NCI-H1930 (cell line): ENCODE measurements around the gene PCDH19.
A peak's percentile ranks its signal among the peaks of the same experiment; 100 is the strongest.

Experiments used
- DNase-seq, 2 experiments: peaks; one replicate each; lab custom pipeline; 2025; lab: John Stamatoyannopoulos, UW

Gene PCDH19

DNA sequence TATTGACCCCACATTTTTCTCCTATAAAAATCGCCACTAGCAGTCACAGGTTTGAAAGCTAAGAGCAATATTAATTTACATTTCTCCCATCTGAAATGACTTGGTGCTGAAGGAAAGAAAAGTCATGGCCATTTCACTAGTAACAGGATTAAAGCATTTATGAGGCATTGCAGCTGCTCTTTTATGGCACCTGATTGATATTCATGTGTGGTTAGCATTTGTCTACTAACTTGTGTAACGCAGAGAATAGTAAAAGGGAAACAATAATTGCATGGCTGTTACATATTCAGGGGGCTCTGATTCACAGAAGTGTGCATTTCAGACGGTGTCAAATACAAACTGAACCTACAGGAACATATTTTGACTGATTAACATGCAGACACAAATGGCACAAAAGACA, 5.2 kb downstream of the PCDH19 start:
- DNase-seq = no peak

DNA sequence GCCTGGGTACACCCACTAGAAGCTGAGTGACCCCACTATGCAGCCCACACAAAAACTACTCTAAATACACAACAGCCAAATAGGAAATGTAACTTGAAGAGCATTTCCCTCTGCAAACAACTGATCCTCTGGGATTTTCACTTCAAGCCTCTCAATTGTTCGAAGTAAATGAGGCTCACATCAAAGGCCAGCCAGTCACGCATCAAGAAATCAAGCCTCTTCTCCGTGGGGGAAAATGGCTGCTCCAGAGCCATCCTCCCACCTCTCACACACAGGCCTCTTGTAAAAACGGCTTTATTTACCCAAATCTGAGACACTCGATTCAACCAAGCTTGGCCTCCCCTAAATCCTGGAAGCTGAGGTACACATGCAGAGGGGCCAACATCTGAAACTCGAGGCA, 14.3 kb downstream of the PCDH19 start:
- no peak for DNase-seq

- DNase-seq = no peak
These were observed 28.5 kb downstream of the PCDH19 start for GRCh38 chrX:100381619-100382018.

DNA sequence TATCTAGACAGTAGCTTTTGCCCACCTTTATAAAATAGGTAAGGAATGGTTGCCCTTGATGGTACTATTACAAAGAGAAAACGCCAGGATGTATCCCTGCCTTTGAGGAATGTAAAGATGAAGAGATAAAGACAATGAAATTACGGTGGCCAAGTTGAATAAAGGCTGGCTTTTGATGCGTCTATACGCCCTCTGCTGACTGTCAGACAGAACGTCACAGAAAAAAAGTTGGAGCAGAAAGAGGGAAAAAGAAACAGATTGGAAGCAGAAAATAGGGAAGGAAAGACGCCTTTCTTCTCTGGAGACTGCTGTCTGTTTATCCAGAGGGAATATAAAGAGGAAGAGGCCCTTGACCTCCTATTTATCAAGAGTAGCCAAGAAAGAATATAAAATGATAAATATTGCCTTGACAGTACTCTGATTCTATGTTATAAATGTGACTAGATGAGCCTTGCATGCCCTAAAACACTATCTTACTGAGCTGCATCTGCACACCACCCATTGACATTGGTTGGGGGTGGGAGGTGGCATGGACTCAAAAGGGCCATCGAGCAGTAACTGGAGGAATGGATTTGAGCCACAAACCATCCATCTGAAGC, 30.6 kb downstream of the PCDH19 start:
- peak; percentile 5 to 34 for DNase-seq

- no peak for DNase-seq
These were observed 32.2 kb downstream of the PCDH19 start for GRCh38 chrX:100377826-100378225.

- no peak for DNase-seq
These were observed 33.5 kb downstream of the PCDH19 start for GRCh38 chrX:100376576-100376975.

DNA sequence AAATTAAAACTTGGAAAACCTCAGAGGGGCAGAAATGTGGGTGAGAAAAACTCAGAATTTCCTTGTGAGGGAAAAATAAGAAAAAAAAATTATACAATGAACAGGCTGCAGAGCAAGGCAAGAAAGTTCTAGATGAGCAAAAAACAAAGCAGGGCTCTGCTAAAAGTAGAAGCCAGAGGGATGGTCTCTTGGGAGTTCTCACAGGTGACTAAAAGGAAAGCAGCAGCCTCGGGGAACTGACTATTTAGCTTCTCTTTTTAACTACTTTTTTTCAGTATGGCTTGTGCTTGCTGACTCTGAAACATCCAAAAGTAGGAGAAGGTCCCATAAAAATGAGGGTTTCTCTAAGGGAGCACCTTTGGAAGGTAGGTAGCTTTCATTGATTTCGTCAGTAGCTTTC, 36.4 kb downstream of the PCDH19 start:
- DNase-seq = no peak

DNA sequence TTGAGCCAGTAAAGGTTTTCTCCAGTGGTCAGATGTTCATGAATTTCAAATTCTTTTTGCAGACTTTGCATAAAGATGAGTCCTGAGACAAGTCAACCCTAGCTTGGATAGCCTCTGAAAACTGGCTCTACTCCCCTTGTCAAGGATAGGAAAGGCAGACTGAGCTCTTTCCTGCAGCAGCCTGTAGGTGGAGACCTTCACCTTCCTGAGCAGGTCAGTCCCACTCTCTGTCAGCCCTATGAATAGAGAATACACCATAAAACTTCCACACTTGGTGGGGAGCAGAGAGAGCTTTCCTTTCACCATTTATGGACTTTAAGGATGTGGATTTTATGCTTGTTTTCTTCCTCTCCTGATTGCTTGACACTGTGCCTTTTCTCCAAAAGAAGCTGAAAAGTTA, 41.9 kb downstream of the PCDH19 start:
- DNase-seq = no peak

- DNase-seq = no peak
These were observed 46.2 kb downstream of the PCDH19 start for GRCh38 chrX:100363896-100364295.

DNA sequence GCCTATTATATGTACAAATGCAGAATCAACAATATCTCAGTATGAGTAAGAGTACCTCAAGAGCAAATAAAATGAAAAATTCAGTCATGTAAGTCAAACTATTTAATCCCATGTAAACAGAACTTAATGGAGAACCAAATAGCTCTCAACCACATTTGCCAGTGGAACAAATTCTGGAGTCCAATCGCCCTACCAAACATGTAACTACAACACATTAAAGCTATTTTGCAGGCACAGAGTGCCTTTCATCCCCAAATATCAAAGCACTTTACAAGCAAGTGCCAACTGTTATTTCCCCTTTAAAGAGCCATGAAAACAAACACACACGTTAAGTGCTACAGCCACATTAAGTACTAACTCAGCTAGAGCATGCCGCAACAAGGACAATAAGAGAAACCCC, 51.3 kb downstream of the PCDH19 start:
- no peak for DNase-seq

GRCh38 chrX:100356351-100356896, 53.6 kb downstream of the PCDH19 start:
- DNase-seq = no peak

GRCh38 chrX:100355680-100356079, 54.4 kb downstream of the PCDH19 start:
- DNase-seq = no peak

DNA sequence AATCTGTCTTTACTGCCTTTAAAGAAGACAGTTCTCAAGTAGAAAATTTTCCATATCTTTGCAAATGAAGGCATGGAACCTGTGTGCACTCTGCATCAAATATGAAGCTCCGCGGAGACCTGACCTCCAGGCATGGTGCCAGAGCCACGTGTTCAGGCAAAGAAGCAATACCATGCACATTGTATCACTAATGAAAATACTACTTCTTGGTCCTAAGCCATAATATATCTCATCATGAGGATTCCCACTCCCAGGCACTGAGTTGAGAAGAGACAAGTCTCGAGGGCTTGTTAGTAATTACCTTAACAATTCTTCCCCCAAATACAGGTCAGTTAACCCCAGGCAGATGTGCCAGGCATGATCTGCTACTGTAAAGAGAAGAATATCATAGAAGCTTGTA, 56.7 kb downstream of the PCDH19 start:
- DNase-seq = no peak

- no peak for DNase-seq
These were observed 59.2 kb downstream of the PCDH19 start for GRCh38 chrX:100350704-100351489.

DNA sequence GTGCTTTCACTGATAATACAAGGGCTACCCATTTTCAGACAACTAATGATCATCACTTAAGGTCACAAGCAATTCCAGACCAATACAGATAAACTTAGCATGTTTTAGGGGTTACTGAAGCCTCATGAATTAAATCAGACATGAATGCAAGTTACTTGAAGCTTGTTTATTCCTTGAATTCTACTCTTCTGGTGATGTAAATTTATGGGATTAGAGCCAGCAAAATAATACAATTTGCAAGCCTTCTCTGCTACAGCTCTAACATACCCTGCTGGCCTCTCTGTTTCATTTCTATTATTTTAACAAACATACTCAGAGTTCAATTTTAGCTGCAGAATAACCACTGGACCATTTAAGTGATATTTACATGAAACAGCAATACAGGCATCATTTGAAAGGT, 60.7 kb downstream of the PCDH19 start:
- DNase-seq = no peak

DNA sequence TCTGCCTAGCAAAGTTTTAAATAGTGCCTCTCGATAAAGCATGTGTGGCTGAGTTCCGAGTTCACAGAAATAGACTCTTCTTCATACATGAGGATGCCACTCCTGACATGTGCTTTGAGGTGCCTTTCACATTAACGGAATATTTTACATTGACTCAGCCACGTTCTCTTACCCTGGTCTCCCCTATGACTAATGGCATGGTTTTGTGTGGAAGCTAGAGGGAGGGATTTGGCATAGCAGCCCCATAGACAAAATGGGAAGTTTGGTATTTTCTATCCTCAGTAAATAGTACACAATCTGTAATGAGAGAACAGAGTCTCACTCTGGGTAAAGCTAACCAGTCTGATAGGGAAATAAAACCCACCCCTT, 68.9 kb downstream of the PCDH19 start:
- DNase-seq = no peak

GRCh38 chrX:100340491-100341141, 69.5 kb downstream of the PCDH19 start:
- DNase-seq = no peak

DNA sequence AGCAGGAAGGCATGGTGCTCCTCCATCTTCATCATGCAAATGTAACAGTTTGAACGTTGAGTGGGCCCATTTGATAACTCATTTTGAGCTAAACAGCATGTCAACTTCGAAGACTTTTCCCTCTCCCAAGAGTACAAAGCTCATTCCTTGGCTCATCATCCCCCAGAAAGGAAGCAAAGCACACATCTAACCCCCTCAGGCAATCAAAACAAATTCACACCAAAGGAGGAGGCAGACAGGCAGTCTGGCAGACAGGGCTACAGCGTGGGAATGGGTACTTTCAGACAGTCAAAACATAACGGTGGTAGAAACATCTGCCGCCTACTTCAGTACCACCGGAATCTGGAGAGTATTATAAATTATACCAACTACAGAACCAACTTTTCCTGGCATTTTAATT, 81.7 kb downstream of the PCDH19 start:
- no peak for DNase-seq

- no peak for DNase-seq
These were observed 90.4 kb downstream of the PCDH19 start for GRCh38 chrX:100319716-100320115.

- DNase-seq = no peak
These were observed 93.1 kb downstream of the PCDH19 start for GRCh38 chrX:100316987-100317386.

- DNase-seq = no peak
These were observed 94.5 kb downstream of the PCDH19 start for GRCh38 chrX:100315566-100315965.

DNA sequence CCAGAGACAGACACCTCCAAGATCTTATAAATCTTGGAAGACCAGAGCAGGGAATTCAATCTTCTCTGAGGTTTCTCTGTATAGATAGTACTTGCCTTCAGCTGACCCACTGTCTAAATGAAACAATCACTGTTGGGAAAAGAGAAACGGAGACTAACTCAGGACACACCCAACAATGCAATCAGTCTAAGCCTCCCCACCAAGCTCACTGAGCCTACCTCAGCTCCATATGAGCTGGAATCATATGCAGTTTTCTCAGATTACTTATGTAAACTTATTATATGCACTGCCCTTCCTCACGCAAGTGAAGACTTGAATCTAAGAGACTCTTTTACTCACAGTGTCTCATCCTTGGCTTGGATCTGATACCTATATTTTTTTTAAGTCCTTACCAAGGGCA, 110.5 kb downstream of the PCDH19 start:
- no peak for DNase-seq

GRCh38 chrX:100297728-100298127, 112.3 kb downstream of the PCDH19 start:
- no peak for DNase-seq
